GM23338 (cell line): ENCODE data around the gene HMOX2. TPM values are rescaled to one million over a fixed set of nuclear protein-coding genes. Genes with fewer than 3 reads are reported as not detected.

Experiments used
- ATAC-seq: fragments of 200-7000 bp; cut with Tn5 transposase; 3 replicates; pipeline ENCODE4 v1.9.1; 2020
- DNase-seq: peaks from one replicate; pipeline ENCODE4 v3.0.0-alpha.2; 2015; ENCODE audit warnings: low spot score
- H2AFZ ChIP-seq: fragments of 200-600 bp; sonication (generic); 2 replicates; pipeline ENCODE4 v1.8.0; 2016; ENCODE audit warnings: antibody characterized with exemption, mild to moderate bottlenecking, moderate library complexity
- H3F3A ChIP-seq: fragments of 200-600 bp; sonication (generic); replicated peaks from 2 replicates; pipeline ENCODE4 v1.8.0; 2017; ENCODE audit warnings: antibody characterized with exemption, mixed run types, low read depth
- H3K27ac ChIP-seq: fragments of 200-600 bp; sonication (generic); 2 replicates; pipeline ENCODE4 v1.6.1; 2016; ENCODE audit warnings: low read depth
- H3K27me3 ChIP-seq: fragments of 200-600 bp; sonication (generic); 2 replicates; pipeline ENCODE4 v1.8.0; 2016; ENCODE audit warnings: mild to moderate bottlenecking, mixed run types, moderate library complexity; ENCODE audit not compliant: insufficient read depth
- H3K36me3 ChIP-seq: fragments of 200-600 bp; sonication (generic); 2 replicates; pipeline ENCODE4 v1.8.0; 2016; ENCODE audit warnings: mild to moderate bottlenecking; ENCODE audit not compliant: insufficient read depth
- H3K4me1 ChIP-seq: fragments of 200-600 bp; sonication (generic); 2 replicates; pipeline ENCODE4 v1.8.0; 2016; ENCODE audit warnings: mild to moderate bottlenecking, moderate library complexity; ENCODE audit not compliant: insufficient read depth
- H3K4me2 ChIP-seq: fragments of 200-600 bp; sonication (generic); 2 replicates; pipeline ENCODE4 v1.7.1; 2017; ENCODE audit warnings: mixed run types
- H3K4me3 ChIP-seq: fragments of 200-600 bp; sonication (generic); 2 replicates; pipeline ENCODE4 v1.6.1; 2016; ENCODE audit warnings: mixed run types
- H3K79me2 ChIP-seq: fragments of 200-600 bp; sonication (generic); replicated peaks from 2 replicates; pipeline ENCODE4 v1.8.0; 2017; ENCODE audit warnings: mild to moderate bottlenecking; ENCODE audit not compliant: insufficient read depth
- H3K9me2 ChIP-seq: fragments of 200-600 bp; sonication (generic); 2 replicates; pipeline ENCODE4 v1.8.0; 2017; ENCODE audit not compliant: insufficient read depth
- H4K20me1 ChIP-seq: fragments of 200-600 bp; sonication (generic); replicated peaks from 2 replicates; pipeline ENCODE4 v1.8.0; 2017; ENCODE audit warnings: mild to moderate bottlenecking; ENCODE audit not compliant: insufficient read depth
- H3K27ac Mint-ChIP-seq: 2 replicates; pipeline ENCODE4 v1.8.0; 2020; ENCODE audit warnings: inconsistent platforms, mild to moderate bottlenecking, moderate library complexity, mixed read lengths
- H3K27me3 Mint-ChIP-seq: 3 replicates; pipeline ENCODE4 v1.8.0; 2022; ENCODE audit warnings: low read depth, mild to moderate bottlenecking, moderate library complexity, mixed read lengths, inconsistent platforms; ENCODE audit not compliant: insufficient read depth, poor library complexity
- H3K36me3 Mint-ChIP-seq: 3 replicates; pipeline ENCODE4 v1.8.0; 2021; ENCODE audit warnings: low read depth, mild to moderate bottlenecking, inconsistent platforms, moderate library complexity, mixed read lengths
- H3K4me1 Mint-ChIP-seq: 3 replicates; pipeline ENCODE4 v1.8.0; 2020; ENCODE audit warnings: mild to moderate bottlenecking, inconsistent platforms, mixed read lengths
- H3K4me3 Mint-ChIP-seq: 3 replicates; pipeline ENCODE4 v1.8.0; 2021; ENCODE audit warnings: moderate library complexity, mild to moderate bottlenecking, inconsistent platforms, mixed read lengths
- H3K9me3 Mint-ChIP-seq: 3 replicates; pipeline ENCODE4 v1.8.0; 2020; ENCODE audit warnings: moderate library complexity, mild to moderate bottlenecking, inconsistent platforms, mixed read lengths
- EZH2 ChIP-seq: fragments of 200-600 bp; sonication (generic); IDR thresholded peaks from one replicate; pipeline ENCODE4 v1.8.0; 2017; ENCODE audit warnings: antibody characterized with exemption, mild to moderate bottlenecking, low read depth; ENCODE audit not compliant: unreplicated experiment
- JUNB ChIP-seq: IDR thresholded peaks from one replicate; pipeline ENCODE4 v1.6.1; 2016; ENCODE audit warnings: antibody characterized with exemption; ENCODE audit not compliant: unreplicated experiment
- POLR2AphosphoS5 ChIP-seq: IDR thresholded peaks from 2 replicates; pipeline ENCODE4 v1.6.1; 2016; ENCODE audit warnings: antibody characterized with exemption, low read depth
- STAT1 ChIP-seq: IDR thresholded peaks from one replicate; pipeline ENCODE4 v1.6.1; 2016; ENCODE audit warnings: antibody characterized with exemption; ENCODE audit not compliant: unreplicated experiment
- ZNF114 ChIP-seq: fragments of 250-450 bp; sonication (Bioruptor Pico); IDR thresholded peaks from 2 replicates; pipeline ENCODE4 v1.5.0; 2020; ENCODE audit warnings: mild to moderate bottlenecking, moderate library complexity
- ZNF331 ChIP-seq: fragments of 250-450 bp; sonication (Bioruptor Pico); IDR thresholded peaks from 2 replicates; pipeline ENCODE4 v1.5.0; 2020; ENCODE audit warnings: low read depth, mild to moderate bottlenecking, moderate library complexity
- polyA plus RNA-seq: library from polyadenylated mRNA; unstranded; fragments of >200 nt; fragmentation: Nextera tagmentation; extraction: Ambion mirVana; gene quantifications from 2 replicates; pipeline ENCODE4 v1.2.1, GENCODE V29; 2016
- total RNA-seq: library from RNA; depleted of rRNA; stranded (reverse); fragments of >200 nt; shearing (Covaris generic); gene quantifications from 2 replicates; pipeline ENCODE4 v1.2.3, GENCODE V29; 2014
- TF ChIP-seq, protein P1 (sequence below), 2 experiments: fragments of 200-600 bp in 1 of 2; sonication (generic) in 1 of 2; conservative IDR thresholded peaks; 2 replicates each; pipeline versions ENCODE4 v1.5.1 to v1.6.1; 2016 to 2017; ENCODE audit warnings: antibody characterized with exemption in 2 of 2, low read depth in 2 of 2, mild to moderate bottlenecking in 2 of 2, moderate library complexity in 1 of 2
- TF ChIP-seq, protein P2 (sequence below): IDR thresholded peaks from one replicate; pipeline ENCODE4 v1.6.1; 2018; ENCODE audit warnings: antibody characterized with exemption; ENCODE audit not compliant: unreplicated experiment
- TF ChIP-seq, protein P3 (sequence below): IDR thresholded peaks from 2 replicates; pipeline ENCODE4 v1.6.1; 2016; ENCODE audit warnings: antibody characterized with exemption

Gene HMOX2
- total and polyA plus RNA-seq, 2 experiments from 2014 or later, result 33.0 to 38.1 TPM

DNA sequence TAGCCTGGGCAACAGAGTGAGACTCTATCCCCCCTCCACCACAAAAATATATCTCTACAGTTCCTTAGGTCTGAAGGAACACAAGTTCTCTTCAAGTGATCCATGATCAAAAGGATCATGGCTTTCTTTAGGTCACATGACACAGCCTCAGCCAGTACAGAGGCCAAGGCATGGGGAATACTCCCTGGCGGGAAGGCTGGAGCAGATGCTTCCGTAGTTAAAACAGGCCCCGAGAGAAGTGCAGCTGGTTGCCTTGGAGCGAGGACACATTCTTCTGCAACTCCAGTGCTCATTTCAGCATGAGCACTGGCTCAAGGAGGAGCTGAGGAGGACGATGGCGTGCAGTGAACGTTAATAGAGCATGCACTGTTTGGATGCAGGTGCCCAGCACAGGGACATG lies 48.9 kb downstream of the HMOX2 start:
- Histone ChIP-seq H3K9me2 (no peaks in the 10 kb centered on the region), H2AFZ (no peak overlapping the region), H3K27ac (no peak overlapping the region), H3K4me2 (no peak overlapping the region), H3K27me3 (no peaks in the 10 kb centered on the region), H3K4me1 (peaks cover 42% of the 10 kb centered on the region), H4K20me1 (no peaks in the 10 kb centered on the region; the same call in 1 of the 2 replicates), H3K4me3 (no peak overlapping the region), H3K36me3 (no peaks in the 10 kb centered on the region), H3F3A (peaks cover 13% of the 10 kb centered on the region; the same call in 1 of the 2 replicates), H3K79me2 (peaks cover 50% of the 10 kb centered on the region)
- H3K36me3 Mint-ChIP-seq, result peaks cover 11% of the 10 kb centered on the region; the same call in 2 of the 3 replicates
- H3K4me3 Mint-ChIP-seq, result no peak overlapping the region
- H3K27ac Mint-ChIP-seq, result no peak overlapping the region
- H3K9me3 Mint-ChIP-seq, result no peaks in the 10 kb centered on the region
- DNase-seq (no peak), ATAC-seq (no peak)
- peaks cover 53% of the 10 kb centered on the region for H3K4me1 Mint-ChIP-seq
- peaks cover 5% of the 10 kb centered on the region for H3K27me3 Mint-ChIP-seq
- TF ChIP-seq, protein P1, sequence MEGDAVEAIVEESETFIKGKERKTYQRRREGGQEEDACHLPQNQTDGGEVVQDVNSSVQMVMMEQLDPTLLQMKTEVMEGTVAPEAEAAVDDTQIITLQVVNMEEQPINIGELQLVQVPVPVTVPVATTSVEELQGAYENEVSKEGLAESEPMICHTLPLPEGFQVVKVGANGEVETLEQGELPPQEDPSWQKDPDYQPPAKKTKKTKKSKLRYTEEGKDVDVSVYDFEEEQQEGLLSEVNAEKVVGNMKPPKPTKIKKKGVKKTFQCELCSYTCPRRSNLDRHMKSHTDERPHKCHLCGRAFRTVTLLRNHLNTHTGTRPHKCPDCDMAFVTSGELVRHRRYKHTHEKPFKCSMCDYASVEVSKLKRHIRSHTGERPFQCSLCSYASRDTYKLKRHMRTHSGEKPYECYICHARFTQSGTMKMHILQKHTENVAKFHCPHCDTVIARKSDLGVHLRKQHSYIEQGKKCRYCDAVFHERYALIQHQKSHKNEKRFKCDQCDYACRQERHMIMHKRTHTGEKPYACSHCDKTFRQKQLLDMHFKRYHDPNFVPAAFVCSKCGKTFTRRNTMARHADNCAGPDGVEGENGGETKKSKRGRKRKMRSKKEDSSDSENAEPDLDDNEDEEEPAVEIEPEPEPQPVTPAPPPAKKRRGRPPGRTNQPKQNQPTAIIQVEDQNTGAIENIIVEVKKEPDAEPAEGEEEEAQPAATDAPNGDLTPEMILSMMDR (conservative IDR thresholded peaks at IDR 0.05; ENCODE audit: low read depth in 2 of 2), result no peak
- TF ChIP-seq ZNF114 (CRISPR knock-in tag) (no peak), JUNB (no peak)

DNA sequence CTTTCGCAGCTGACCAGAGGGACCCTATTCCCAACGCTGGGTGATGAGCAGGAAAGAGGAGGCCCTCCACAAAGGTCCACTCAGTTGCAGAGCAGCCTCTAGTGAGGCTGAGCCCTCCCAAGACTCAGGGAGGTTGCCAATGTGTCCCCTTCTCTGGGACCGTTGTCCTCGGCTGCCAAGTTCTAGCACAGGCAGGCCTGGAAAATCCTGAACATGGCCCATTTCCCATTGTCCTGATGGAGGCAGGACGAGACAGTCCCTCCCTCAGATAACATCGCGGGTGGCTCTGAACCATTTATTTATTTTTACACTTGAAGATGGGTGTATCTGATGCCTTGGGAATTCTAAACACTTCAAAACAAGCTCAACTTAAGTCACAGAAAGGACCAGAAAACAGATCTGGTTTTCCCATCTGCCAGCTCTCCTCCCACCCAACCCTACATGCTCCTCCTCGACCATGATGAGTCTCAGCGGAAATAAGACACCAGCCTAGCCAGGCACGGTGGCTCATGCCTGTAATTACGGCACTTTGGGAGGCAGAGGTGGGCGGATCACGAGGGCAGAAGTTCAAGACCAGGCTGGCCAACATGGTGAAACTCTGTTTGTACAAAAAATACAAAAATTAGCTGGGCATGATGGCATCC lies 49.6 kb downstream of the HMOX2 start:
- peaks cover 42% of the 10 kb centered on the region for H3K4me1 ChIP-seq
- H3K27ac ChIP-seq, result no peak overlapping the region
- H3K27me3 ChIP-seq, result no peaks in the 10 kb centered on the region
- ATAC-seq (no peak), DNase-seq (no peak)
- H3K4me3 Mint-ChIP-seq, result no peak overlapping the region
- peaks cover 53% of the 10 kb centered on the region for H3K4me1 Mint-ChIP-seq
- no peak overlapping the region for H3K4me3 ChIP-seq
- no peak overlapping the region for H3K27ac Mint-ChIP-seq
- no peaks in the 10 kb centered on the region for H3K9me3 Mint-ChIP-seq
- H3F3A ChIP-seq, result peaks cover 13% of the 10 kb centered on the region; the same call in 1 of the 2 replicates
- H3K36me3 ChIP-seq, result no peaks in the 10 kb centered on the region
- peaks cover 5% of the 10 kb centered on the region for H3K27me3 Mint-ChIP-seq
- H2AFZ ChIP-seq, result no peak overlapping the region
- peaks cover 11% of the 10 kb centered on the region; the same call in 2 of the 3 replicates for H3K36me3 Mint-ChIP-seq
- H3K9me2 ChIP-seq, result no peaks in the 10 kb centered on the region
- peaks cover 51% of the 10 kb centered on the region for H3K79me2 ChIP-seq
- no peaks in the 10 kb centered on the region; the same call in 1 of the 2 replicates for H4K20me1 ChIP-seq
- H3K4me2 ChIP-seq, result no peak overlapping the region
- TF ChIP-seq POLR2AphosphoS5, result no peak
- no peak for TF ChIP-seq JUNB
- TF ChIP-seq, protein P1 (conservative IDR thresholded peaks at IDR 0.05; ENCODE audit: low read depth in 2 of 2), result no peak
- no peak for TF ChIP-seq EZH2
- TF ChIP-seq, protein P2, sequence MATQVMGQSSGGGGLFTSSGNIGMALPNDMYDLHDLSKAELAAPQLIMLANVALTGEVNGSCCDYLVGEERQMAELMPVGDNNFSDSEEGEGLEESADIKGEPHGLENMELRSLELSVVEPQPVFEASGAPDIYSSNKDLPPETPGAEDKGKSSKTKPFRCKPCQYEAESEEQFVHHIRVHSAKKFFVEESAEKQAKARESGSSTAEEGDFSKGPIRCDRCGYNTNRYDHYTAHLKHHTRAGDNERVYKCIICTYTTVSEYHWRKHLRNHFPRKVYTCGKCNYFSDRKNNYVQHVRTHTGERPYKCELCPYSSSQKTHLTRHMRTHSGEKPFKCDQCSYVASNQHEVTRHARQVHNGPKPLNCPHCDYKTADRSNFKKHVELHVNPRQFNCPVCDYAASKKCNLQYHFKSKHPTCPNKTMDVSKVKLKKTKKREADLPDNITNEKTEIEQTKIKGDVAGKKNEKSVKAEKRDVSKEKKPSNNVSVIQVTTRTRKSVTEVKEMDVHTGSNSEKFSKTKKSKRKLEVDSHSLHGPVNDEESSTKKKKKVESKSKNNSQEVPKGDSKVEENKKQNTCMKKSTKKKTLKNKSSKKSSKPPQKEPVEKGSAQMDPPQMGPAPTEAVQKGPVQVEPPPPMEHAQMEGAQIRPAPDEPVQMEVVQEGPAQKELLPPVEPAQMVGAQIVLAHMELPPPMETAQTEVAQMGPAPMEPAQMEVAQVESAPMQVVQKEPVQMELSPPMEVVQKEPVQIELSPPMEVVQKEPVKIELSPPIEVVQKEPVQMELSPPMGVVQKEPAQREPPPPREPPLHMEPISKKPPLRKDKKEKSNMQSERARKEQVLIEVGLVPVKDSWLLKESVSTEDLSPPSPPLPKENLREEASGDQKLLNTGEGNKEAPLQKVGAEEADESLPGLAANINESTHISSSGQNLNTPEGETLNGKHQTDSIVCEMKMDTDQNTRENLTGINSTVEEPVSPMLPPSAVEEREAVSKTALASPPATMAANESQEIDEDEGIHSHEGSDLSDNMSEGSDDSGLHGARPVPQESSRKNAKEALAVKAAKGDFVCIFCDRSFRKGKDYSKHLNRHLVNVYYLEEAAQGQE, result no peak
- TF ChIP-seq, protein P3, sequence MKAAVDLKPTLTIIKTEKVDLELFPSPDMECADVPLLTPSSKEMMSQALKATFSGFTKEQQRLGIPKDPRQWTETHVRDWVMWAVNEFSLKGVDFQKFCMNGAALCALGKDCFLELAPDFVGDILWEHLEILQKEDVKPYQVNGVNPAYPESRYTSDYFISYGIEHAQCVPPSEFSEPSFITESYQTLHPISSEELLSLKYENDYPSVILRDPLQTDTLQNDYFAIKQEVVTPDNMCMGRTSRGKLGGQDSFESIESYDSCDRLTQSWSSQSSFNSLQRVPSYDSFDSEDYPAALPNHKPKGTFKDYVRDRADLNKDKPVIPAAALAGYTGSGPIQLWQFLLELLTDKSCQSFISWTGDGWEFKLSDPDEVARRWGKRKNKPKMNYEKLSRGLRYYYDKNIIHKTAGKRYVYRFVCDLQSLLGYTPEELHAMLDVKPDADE, result no peak
- TF ChIP-seq STAT1, result no peak
- TF ChIP-seq ZNF331, result no peak
